ENCODE results near the gene PCBD1. TPM values are rescaled to one million over a fixed set of nuclear protein-coding genes. Genes with fewer than 3 reads are reported as not detected.

Gene PCBD1
- total RNA-seq, 1 experiment from 2014 or later, result 39.7 TPM

DNA sequence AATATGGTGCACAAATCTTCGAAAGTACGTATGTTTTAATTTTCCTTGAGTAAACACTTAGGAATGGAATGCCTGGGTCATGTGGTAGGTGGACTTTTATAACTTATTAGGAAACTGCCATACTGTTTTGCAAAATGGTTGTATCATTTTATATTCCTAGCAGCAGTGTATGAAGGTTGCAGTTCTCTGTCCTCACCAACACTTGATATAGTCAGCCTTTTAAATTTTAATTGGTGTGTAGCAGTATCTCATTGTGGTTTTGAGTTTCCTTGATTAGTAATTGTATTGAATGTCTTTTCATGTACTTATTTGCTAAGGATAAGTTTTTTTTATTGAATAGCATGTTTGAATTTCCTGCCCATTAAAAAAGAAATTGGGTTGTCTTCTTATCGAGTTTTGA, 926 bp upstream of the PCBD1 start:
- TF ChIP-seq, protein P1, sequence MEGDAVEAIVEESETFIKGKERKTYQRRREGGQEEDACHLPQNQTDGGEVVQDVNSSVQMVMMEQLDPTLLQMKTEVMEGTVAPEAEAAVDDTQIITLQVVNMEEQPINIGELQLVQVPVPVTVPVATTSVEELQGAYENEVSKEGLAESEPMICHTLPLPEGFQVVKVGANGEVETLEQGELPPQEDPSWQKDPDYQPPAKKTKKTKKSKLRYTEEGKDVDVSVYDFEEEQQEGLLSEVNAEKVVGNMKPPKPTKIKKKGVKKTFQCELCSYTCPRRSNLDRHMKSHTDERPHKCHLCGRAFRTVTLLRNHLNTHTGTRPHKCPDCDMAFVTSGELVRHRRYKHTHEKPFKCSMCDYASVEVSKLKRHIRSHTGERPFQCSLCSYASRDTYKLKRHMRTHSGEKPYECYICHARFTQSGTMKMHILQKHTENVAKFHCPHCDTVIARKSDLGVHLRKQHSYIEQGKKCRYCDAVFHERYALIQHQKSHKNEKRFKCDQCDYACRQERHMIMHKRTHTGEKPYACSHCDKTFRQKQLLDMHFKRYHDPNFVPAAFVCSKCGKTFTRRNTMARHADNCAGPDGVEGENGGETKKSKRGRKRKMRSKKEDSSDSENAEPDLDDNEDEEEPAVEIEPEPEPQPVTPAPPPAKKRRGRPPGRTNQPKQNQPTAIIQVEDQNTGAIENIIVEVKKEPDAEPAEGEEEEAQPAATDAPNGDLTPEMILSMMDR (conservative IDR thresholded peaks at IDR 0.05), result no peak
- H3K4me1 Mint-ChIP-seq, result peaks cover 48 to 51% of the 10 kb centered on the region in 2 experiments
- Histone ChIP-seq H4K5ac (ENCODE audit: insufficient read length, low read depth, low read length) (no peak overlapping the region), H4K20me1 (ENCODE audit: control insufficient read depth, insufficient read depth, insufficient read length) (no peaks in the 10 kb centered on the region), H2BK20ac (ENCODE audit: low read depth, low read length, poor library complexity, severe bottlenecking) (no peak overlapping the region), H3K79me2 (ENCODE audit: insufficient read depth, low read length) (no peaks in the 10 kb centered on the region), H3K79me1 (ENCODE audit: insufficient read depth, low read depth, low read length, poor library complexity, severe bottlenecking) (no peaks in the 10 kb centered on the region), H2BK120ac (ENCODE audit: low read depth, low read length, poor library complexity, severe bottlenecking) (no peak overlapping the region), H3K23ac (ENCODE audit: insufficient read length, low read depth, low read length) (no peak overlapping the region), H3K9me3 (ENCODE audit: control insufficient read depth, low read depth, low read length) (no peaks in the 10 kb centered on the region), H3K14ac (ENCODE audit: insufficient read depth, low read length) (no peak overlapping the region), H2AK5ac (ENCODE audit: insufficient read length, low read length) (no peak overlapping the region), H3K27me3 (ENCODE audit: insufficient read depth, low read length) (no peaks in the 10 kb centered on the region), H3K4ac (ENCODE audit: low read depth, low read length) (no peak overlapping the region), H3K4me1 (ENCODE audit: insufficient read depth, low read length) (peaks cover 20% of the 10 kb centered on the region; the same call in 1 of the 2 replicates), H3K18ac (ENCODE audit: insufficient read length, low read depth, low read length) (no peak overlapping the region), H4K91ac (ENCODE audit: insufficient read length, low read depth, low read length) (no peak overlapping the region), H3K9ac (ENCODE audit: extremely low read depth, insufficient read length, low read length) (no peak overlapping the region), H2BK5ac (ENCODE audit: insufficient read length, low read length) (no peak overlapping the region), H3K27ac (ENCODE audit: insufficient read length, low read depth, low read length) (no peak overlapping the region), H2BK15ac (ENCODE audit: low read depth, low read length) (no peak overlapping the region), H3K56ac (ENCODE audit: insufficient read length, low read depth, low read length) (no peak overlapping the region), H2AFZ (ENCODE audit: low read length) (no peak overlapping the region), H2BK12ac (ENCODE audit: insufficient read length, low read depth, low read length) (no peak overlapping the region), H3K4me2 (ENCODE audit: insufficient read depth, insufficient read length, low read length) (no peak overlapping the region), H3K23me2 (ENCODE audit: insufficient read length, low read depth, low read length, poor library complexity, severe bottlenecking) (peaks cover 4% of the 10 kb centered on the region), H3T11ph (ENCODE audit: low read length) (no peak overlapping the region), H4K8ac (replicated peaks; ENCODE audit: insufficient read length, low read depth, low read length) (no peak overlapping the region)
- no peak for DNase-seq
- no peak overlapping the region for H3K27ac Mint-ChIP-seq
- peaks cover 7 to 14% (median 12%) of the 10 kb centered on the region in 3 experiments; a peak in 6 of 7 replicates for H3K36me3 Mint-ChIP-seq (ENCODE audit: insufficient read depth in 1 of 3, low read depth in 3 of 3)
- H3K4me3 Mint-ChIP-seq, result peak overlapping the region; percentile 72 to 85; a peak in 4 of 5 replicates
- H3K27me3 Mint-ChIP-seq (ENCODE audit: low read depth), result peaks cover under 1% of the 10 kb centered on the region; the same call in 1 of the 2 replicates
- WGBS (ENCODE audit: extremely low coverage, insufficient read length, low lambda C conversion rate), result no CpG with 5 or more reads among the region's 3 CpGs
- peaks cover 0 to 2% of the 10 kb centered on the region in 2 experiments; a peak in 1 of 5 replicates for H3K9me3 Mint-ChIP-seq

Measured in H9 (cell line).